ENCODE measurements around the gene KRTAP5-9.
"Not testable (repeated sequence)": the region's sequence is repeated elsewhere in the genome, so short reads cannot be mapped to it uniquely, and the experiment has no call there.

GRCh38 chr11:71588314-71588713 lies 40.1 kb downstream of the KRTAP5-9 start:
- not testable (repeated sequence) for TF ChIP-seq TAF1, POLR2A, POU2F2, POLR2AphosphoS5, SPI1 (IDR thresholded peaks at IDR 0.05; ENCODE audit: low read depth, low read length)
